ENCODE measurements around the gene CBL. TPM values are rescaled to one million over a fixed set of nuclear protein-coding genes. Genes with fewer than 3 reads are reported as not detected.
A peak's percentile ranks its signal among the peaks of the same experiment; 100 is the strongest.

Gene CBL
- polyA plus RNA-seq, 4 donors: 2.2 to 10.1 (median 4.3) TPM

- H3K27me3 ChIP-seq (ENCODE audit: control insufficient read depth in 3 of 3, insufficient read depth in 3 of 3, low read length in 3 of 3): peaks cover 3 to 56% (median 9%) of the 10 kb centered on the region in 3 donors
- 31 to 43% (median 33%) methylated on average over 17 of the region's 17 CpGs for WGBS, 3 donors
- H3K27ac ChIP-seq (ENCODE audit: low read depth in 1 of 3, low read length in 2 of 3): peak overlapping the region in 2 of 3 donors; percentile 69 to 87
- H3K9me3 ChIP-seq (ENCODE audit: control insufficient read depth in 2 of 2, insufficient read depth in 1 of 2, low read depth in 1 of 2, low read length in 1 of 2): no peaks in the 10 kb centered on the region
- H3K36me3 ChIP-seq (ENCODE audit: control insufficient read depth in 3 of 3, insufficient read depth in 2 of 3, low read depth in 1 of 3, low read length in 3 of 3): no peaks in the 10 kb centered on the region
- no peak for DNase-seq
- peaks cover 0 to 50% (median 0%) of the 10 kb centered on the region in 3 donors for H3K4me1 ChIP-seq (ENCODE audit: control insufficient read depth in 3 of 3, insufficient read depth in 2 of 3, low read depth in 1 of 3, low read length in 2 of 3)
- H3K4me3 ChIP-seq (ENCODE audit: low read depth in 1 of 3, low read length in 3 of 3): peak overlapping the region in 2 of 3 donors; percentile 42 to 51
- FAIRE-seq: no peak
These were observed 114.2 kb downstream of the CBL start for GRCh38 chr11:119320240-119320775.

GRCh38 chr11:119320776-119321524 is 114.8 kb downstream of the CBL start:
- H3K4me1 ChIP-seq (ENCODE audit: control insufficient read depth in 3 of 3, insufficient read depth in 2 of 3, low read depth in 1 of 3, low read length in 2 of 3): peaks cover 0 to 44% (median 0%) of the 10 kb centered on the region in 3 donors

GRCh38 chr11:119322360-119322739 is 116.2 kb downstream of the CBL start:
- H3K27me3 ChIP-seq (ENCODE audit: control insufficient read depth in 3 of 3, insufficient read depth in 3 of 3, low read length in 3 of 3): peaks cover 0 to 39% (median 3%) of the 10 kb centered on the region in 3 donors
- no peaks in the 10 kb centered on the region for H3K9me3 ChIP-seq (ENCODE audit: control insufficient read depth in 2 of 2, insufficient read depth in 1 of 2, low read depth in 1 of 2, low read length in 1 of 2)
- DNase-seq (no peak), FAIRE-seq (no peak)
- WGBS, 3 donors: 57 to 74% (median 64%) methylated on average over 6 of the region's 6 CpGs
- peak overlapping the region in 1 of 3 donors; percentile 64 for H3K27ac ChIP-seq (ENCODE audit: low read depth in 1 of 3, low read length in 2 of 3)
- H3K36me3 ChIP-seq (ENCODE audit: control insufficient read depth in 3 of 3, insufficient read depth in 2 of 3, low read depth in 1 of 3, low read length in 3 of 3): no peaks in the 10 kb centered on the region
- H3K4me1 ChIP-seq (ENCODE audit: control insufficient read depth in 3 of 3, insufficient read depth in 2 of 3, low read depth in 1 of 3, low read length in 2 of 3): peaks cover 0 to 35% (median 0%) of the 10 kb centered on the region in 3 donors
- no peak overlapping the region for H3K4me3 ChIP-seq (ENCODE audit: low read depth in 1 of 3, low read length in 3 of 3)

More at GRCh38 chr11:119320776-119321524, 114.8 kb downstream of the CBL start:
- no peaks in the 10 kb centered on the region for H3K36me3 ChIP-seq (ENCODE audit: control insufficient read depth in 3 of 3, insufficient read depth in 2 of 3, low read depth in 1 of 3, low read length in 3 of 3)
- WGBS, 3 donors: 2 to 4% (median 3%) methylated on average over 49 to 60 of the region's 60 CpGs
- peak overlapping the region in 2 of 3 donors; percentile 42 to 51 for H3K4me3 ChIP-seq (ENCODE audit: low read depth in 1 of 3, low read length in 3 of 3)
- no peaks in the 10 kb centered on the region for H3K9me3 ChIP-seq (ENCODE audit: control insufficient read depth in 2 of 2, insufficient read depth in 1 of 2, low read depth in 1 of 2, low read length in 1 of 2)
- peaks cover 2 to 49% (median 9%) of the 10 kb centered on the region in 3 donors for H3K27me3 ChIP-seq (ENCODE audit: control insufficient read depth in 3 of 3, insufficient read depth in 3 of 3, low read length in 3 of 3)
- DNase-seq (peak; percentile 40 to 71), FAIRE-seq (no peak)
- peak overlapping the region; percentile 42 to 79 (median 69) for H3K27ac ChIP-seq (ENCODE audit: low read depth in 1 of 3, low read length in 2 of 3)

- 82 to 88% (median 85%) methylated on average over 18 to 20 of the region's 20 CpGs for WGBS, 3 donors
- no peak overlapping the region for H3K27ac ChIP-seq (ENCODE audit: low read depth in 1 of 3, low read length in 2 of 3)
These were observed 116.9 kb downstream of the CBL start for GRCh38 chr11:119322921-119323531.

GRCh38 chr11:119323532-119324033 is 117.4 kb downstream of the CBL start:
- H3K4me3 ChIP-seq (ENCODE audit: low read depth in 1 of 3, low read length in 3 of 3): no peak overlapping the region
- no peaks in the 10 kb centered on the region for H3K36me3 ChIP-seq (ENCODE audit: control insufficient read depth in 3 of 3, insufficient read depth in 2 of 3, low read depth in 1 of 3, low read length in 3 of 3)
- no peak overlapping the region for H3K27ac ChIP-seq (ENCODE audit: low read depth in 1 of 3, low read length in 2 of 3)
- H3K9me3 ChIP-seq (ENCODE audit: control insufficient read depth in 2 of 2, insufficient read depth in 1 of 2, low read depth in 1 of 2, low read length in 1 of 2): no peaks in the 10 kb centered on the region
- H3K4me1 ChIP-seq (ENCODE audit: control insufficient read depth in 3 of 3, insufficient read depth in 2 of 3, low read depth in 1 of 3, low read length in 2 of 3): peaks cover 0 to 25% (median 0%) of the 10 kb centered on the region in 3 donors
- WGBS, 3 donors: 17 to 19% (median 19%) methylated on average over 8 of the region's 8 CpGs
- DNase-seq (peak; percentile 62 to 78), FAIRE-seq (no peak)
- H3K27me3 ChIP-seq (ENCODE audit: control insufficient read depth in 3 of 3, insufficient read depth in 3 of 3, low read length in 3 of 3): peaks cover 0 to 28% (median 0%) of the 10 kb centered on the region in 3 donors

More at GRCh38 chr11:119322921-119323531, 116.9 kb downstream of the CBL start:
- no peak overlapping the region for H3K4me3 ChIP-seq (ENCODE audit: low read depth in 1 of 3, low read length in 3 of 3)
- no peaks in the 10 kb centered on the region for H3K9me3 ChIP-seq (ENCODE audit: control insufficient read depth in 2 of 2, insufficient read depth in 1 of 2, low read depth in 1 of 2, low read length in 1 of 2)
- peaks cover 0 to 32% (median 0%) of the 10 kb centered on the region in 3 donors for H3K27me3 ChIP-seq (ENCODE audit: control insufficient read depth in 3 of 3, insufficient read depth in 3 of 3, low read length in 3 of 3)
- no peaks in the 10 kb centered on the region for H3K36me3 ChIP-seq (ENCODE audit: control insufficient read depth in 3 of 3, insufficient read depth in 2 of 3, low read depth in 1 of 3, low read length in 3 of 3)
- H3K4me1 ChIP-seq (ENCODE audit: control insufficient read depth in 3 of 3, insufficient read depth in 2 of 3, low read depth in 1 of 3, low read length in 2 of 3): peaks cover 0 to 28% (median 0%) of the 10 kb centered on the region in 3 donors
- no peak for DNase-seq
- no peak for FAIRE-seq

GRCh38 chr11:119324189-119324588 is 118.0 kb downstream of the CBL start:
- H3K4me3 ChIP-seq (ENCODE audit: low read depth in 1 of 3, low read length in 3 of 3): no peak overlapping the region
- no peak overlapping the region for H3K27ac ChIP-seq (ENCODE audit: low read depth in 1 of 3, low read length in 2 of 3)
- no peaks in the 10 kb centered on the region for H3K9me3 ChIP-seq (ENCODE audit: control insufficient read depth in 2 of 2, insufficient read depth in 1 of 2, low read depth in 1 of 2, low read length in 1 of 2)
- H3K36me3 ChIP-seq (ENCODE audit: control insufficient read depth in 3 of 3, insufficient read depth in 2 of 3, low read depth in 1 of 3, low read length in 3 of 3): no peaks in the 10 kb centered on the region
- WGBS, 3 donors: 60 to 71% (median 70%) methylated on average over 4 of the region's 4 CpGs
- H3K4me1 ChIP-seq (ENCODE audit: control insufficient read depth in 3 of 3, insufficient read depth in 2 of 3, low read depth in 1 of 3, low read length in 2 of 3): peaks cover 0 to 19% (median 0%) of the 10 kb centered on the region in 3 donors
- DNase-seq (no peak), FAIRE-seq (no peak)
- H3K27me3 ChIP-seq (ENCODE audit: control insufficient read depth in 3 of 3, insufficient read depth in 3 of 3, low read length in 3 of 3): peaks cover 0 to 22% (median 0%) of the 10 kb centered on the region in 3 donors

- DNase-seq (no peak), FAIRE-seq (no peak)
- H3K36me3 ChIP-seq (ENCODE audit: control insufficient read depth in 3 of 3, insufficient read depth in 2 of 3, low read depth in 1 of 3, low read length in 3 of 3): no peaks in the 10 kb centered on the region
- WGBS, 3 donors: 58 to 69% (median 59%) methylated on average over 2 of the region's 2 CpGs
- no peak overlapping the region for H3K27ac ChIP-seq (ENCODE audit: low read depth in 1 of 3, low read length in 2 of 3)
- no peak overlapping the region for H3K4me3 ChIP-seq (ENCODE audit: low read depth in 1 of 3, low read length in 3 of 3)
- H3K4me1 ChIP-seq (ENCODE audit: control insufficient read depth in 3 of 3, insufficient read depth in 2 of 3, low read depth in 1 of 3, low read length in 2 of 3): no peaks in the 10 kb centered on the region
- H3K9me3 ChIP-seq (ENCODE audit: control insufficient read depth in 2 of 2, insufficient read depth in 1 of 2, low read depth in 1 of 2, low read length in 1 of 2): no peaks in the 10 kb centered on the region
- H3K27me3 ChIP-seq (ENCODE audit: control insufficient read depth in 3 of 3, insufficient read depth in 3 of 3, low read length in 3 of 3): no peaks in the 10 kb centered on the region
These were observed 123.2 kb downstream of the CBL start for GRCh38 chr11:119329320-119329719.

GRCh38 chr11:119330237-119330636 is 124.1 kb downstream of the CBL start:
- H3K27me3 ChIP-seq (ENCODE audit: control insufficient read depth in 3 of 3, insufficient read depth in 3 of 3, low read length in 3 of 3): no peaks in the 10 kb centered on the region
- peaks cover 0 to under 1% (median 0%) of the 10 kb centered on the region in 3 donors for H3K36me3 ChIP-seq (ENCODE audit: control insufficient read depth in 3 of 3, insufficient read depth in 2 of 3, low read depth in 1 of 3, low read length in 3 of 3)
- H3K4me3 ChIP-seq (ENCODE audit: low read depth in 1 of 3, low read length in 3 of 3): no peak overlapping the region
- no peaks in the 10 kb centered on the region for H3K9me3 ChIP-seq (ENCODE audit: control insufficient read depth in 2 of 2, insufficient read depth in 1 of 2, low read depth in 1 of 2, low read length in 1 of 2)
- 44 to 67% (median 65%) methylated on average over 1 of the region's 1 CpG for WGBS, 3 donors
- H3K27ac ChIP-seq (ENCODE audit: low read depth in 1 of 3, low read length in 2 of 3): no peak overlapping the region
- H3K4me1 ChIP-seq (ENCODE audit: control insufficient read depth in 3 of 3, insufficient read depth in 2 of 3, low read depth in 1 of 3, low read length in 2 of 3): peaks cover 0 to 4% (median 4%) of the 10 kb centered on the region in 3 donors
- FAIRE-seq (no peak), DNase-seq (no peak)

Measured in small intestine (tissue), 7 donors.